GM12873 (cell line): ENCODE measurements around the gene AMOTL1.

Experiments
- TF ChIP-seq, protein P1 (sequence below): IDR thresholded peaks from 2 replicates; pipeline ENCODE4 v1.5.1; 2012; ENCODE audit warnings: low read depth, mild to moderate bottlenecking, moderate library complexity, low read length, control low read depth; ENCODE audit not compliant: insufficient read depth; ENCODE audit errors: missing control alignments

Gene AMOTL1

DNA sequence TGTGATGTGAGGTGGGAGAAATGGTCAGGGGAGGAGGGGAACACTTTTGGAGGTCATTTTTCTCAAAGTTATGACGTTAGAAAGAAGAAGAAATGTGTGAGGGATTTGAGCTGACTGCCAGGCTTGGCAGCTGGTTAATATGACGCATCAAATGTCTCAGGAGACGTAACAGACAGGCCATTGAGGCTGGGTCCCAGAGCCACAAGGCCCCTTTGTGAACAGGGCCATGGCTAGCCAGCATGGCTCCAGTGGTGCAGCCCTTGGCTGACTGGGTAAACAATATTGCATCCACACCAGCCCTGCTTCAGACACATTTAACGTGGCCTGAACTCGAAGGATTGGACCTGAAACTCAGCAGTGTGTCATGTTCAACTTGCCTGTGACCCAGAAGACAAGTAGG, 34.3 kb downstream of the AMOTL1 start:
- TF ChIP-seq, protein P1, sequence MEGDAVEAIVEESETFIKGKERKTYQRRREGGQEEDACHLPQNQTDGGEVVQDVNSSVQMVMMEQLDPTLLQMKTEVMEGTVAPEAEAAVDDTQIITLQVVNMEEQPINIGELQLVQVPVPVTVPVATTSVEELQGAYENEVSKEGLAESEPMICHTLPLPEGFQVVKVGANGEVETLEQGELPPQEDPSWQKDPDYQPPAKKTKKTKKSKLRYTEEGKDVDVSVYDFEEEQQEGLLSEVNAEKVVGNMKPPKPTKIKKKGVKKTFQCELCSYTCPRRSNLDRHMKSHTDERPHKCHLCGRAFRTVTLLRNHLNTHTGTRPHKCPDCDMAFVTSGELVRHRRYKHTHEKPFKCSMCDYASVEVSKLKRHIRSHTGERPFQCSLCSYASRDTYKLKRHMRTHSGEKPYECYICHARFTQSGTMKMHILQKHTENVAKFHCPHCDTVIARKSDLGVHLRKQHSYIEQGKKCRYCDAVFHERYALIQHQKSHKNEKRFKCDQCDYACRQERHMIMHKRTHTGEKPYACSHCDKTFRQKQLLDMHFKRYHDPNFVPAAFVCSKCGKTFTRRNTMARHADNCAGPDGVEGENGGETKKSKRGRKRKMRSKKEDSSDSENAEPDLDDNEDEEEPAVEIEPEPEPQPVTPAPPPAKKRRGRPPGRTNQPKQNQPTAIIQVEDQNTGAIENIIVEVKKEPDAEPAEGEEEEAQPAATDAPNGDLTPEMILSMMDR, result no peak

DNA sequence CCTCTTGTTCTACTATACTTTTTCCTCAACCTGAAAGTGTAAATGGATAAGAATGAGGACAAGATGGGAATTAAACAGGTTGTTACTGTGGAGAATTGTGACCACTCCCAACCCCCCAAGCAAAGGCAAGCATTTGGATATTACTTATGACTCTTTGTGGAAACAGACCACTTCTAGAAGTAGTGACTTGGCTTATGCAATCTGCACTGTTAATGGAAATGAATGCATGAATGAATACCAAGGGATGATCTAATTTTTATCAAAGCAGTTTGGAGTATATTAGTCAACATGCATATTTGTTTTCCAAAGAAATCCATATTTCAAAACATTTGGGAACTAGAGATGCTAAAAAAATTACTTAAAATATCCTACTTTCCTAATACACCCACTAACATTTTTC, 35.3 kb downstream of the AMOTL1 start:
- TF ChIP-seq, protein P1, result no peak

DNA sequence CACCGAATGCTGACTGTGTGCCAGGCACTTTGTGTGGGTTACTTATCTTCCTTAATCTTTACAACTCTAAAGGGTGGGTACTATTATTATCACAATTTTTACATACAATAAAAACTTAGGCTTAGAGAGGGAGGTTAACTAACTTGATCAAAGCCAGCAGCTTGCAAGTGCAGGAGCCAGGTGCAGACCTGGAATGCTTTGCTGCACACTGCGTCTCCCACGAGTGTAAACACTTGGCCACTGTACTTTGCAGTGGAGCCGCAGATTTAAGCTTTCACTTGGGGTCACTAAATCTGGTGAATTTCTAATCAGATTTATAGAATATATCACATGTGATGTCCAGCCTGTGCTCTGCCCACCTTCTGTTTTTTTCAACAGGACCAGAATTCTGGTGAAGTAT, 36.7 kb downstream of the AMOTL1 start:
- TF ChIP-seq, protein P1, result no peak

DNA sequence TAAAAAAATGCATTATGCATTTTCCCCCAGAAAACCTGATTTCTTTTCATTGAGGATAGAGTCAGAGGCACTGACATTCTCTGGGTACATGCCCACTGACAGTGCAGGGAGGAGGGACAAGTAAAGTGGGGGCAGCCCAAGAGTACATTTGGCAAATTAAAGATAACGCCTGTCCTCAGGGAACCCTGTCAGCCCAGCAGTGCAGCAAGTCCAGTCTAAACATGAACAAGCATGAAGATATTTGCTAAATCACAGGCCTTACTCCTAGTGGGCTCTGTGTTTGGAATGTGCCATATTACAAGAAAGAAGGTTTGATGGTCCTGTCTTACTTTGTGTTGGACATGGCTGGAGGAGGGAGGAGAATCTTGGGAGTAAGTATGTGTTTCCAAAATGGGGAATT, 37.9 kb downstream of the AMOTL1 start:
- TF ChIP-seq, protein P1, result no peak

DNA sequence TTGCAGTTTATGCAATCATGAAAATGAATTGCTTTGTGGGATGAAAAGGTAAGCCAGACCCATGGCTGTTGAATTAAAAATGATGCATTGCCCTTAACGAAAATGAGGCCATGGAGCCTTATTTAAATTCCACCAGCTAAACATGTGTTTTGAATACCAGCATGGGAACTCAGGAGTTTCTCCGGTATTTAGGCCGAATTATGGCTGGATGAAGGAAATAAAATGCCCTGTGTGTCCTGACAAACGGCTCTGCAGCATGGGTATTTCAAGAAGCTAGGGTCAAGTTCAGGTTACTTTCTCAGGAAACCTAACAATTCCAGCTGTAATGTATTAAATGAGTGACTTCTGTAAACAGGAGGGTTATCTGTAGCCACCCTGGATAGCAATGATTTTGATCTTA, 38.3 kb downstream of the AMOTL1 start:
- TF ChIP-seq, protein P1, result no peak

DNA sequence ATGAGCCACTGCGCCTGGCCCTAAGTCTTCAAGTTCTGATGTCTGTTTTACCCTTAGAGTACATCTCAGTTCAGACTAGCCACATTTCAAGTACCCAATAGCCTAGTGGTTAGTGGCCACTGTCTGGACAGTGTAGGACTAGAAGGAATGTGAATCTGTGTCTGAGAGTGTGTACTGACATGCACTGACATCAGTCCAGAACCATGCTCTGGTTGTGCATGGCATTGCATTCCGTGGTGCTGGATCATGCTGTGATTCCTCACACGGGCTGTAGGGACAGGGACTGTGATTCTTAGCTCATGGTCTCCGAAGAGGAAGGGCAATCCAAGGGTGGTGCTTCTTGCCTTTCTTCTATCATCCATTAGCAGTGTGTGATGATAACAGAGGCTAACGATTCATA, 41.1 kb downstream of the AMOTL1 start:
- TF ChIP-seq, protein P1, result no peak

DNA sequence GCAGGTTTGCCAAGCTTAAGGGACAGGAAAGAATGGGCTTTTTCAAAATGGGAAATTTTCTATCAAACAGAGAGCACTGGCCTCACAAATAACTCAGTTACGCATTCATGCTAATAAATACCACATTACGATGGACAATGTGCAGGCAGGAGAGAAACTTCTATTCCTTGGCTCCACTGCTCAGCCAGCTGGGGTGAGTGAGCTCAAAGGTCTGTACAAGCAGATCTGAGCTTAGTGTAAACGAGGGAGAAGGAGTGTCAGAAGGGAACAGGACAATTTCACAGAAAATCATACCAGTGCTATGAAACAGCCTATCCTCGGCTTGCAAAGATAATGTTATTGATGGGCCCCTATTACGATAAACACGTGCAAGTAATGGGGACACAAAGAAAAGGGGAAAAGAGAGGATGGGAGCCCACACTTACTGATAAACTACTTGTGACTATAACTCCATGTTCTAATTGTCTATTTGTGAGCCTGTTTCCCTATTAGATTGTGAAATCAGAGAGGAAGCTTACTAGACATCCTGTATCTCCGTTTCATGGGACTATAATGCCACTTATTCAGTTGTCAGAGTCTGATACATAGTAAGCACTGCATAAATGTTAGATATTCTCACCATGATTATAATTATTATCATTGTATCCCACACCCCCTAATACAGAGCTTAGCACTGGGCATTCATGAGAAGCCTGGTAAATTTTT, 46.3 kb downstream of the AMOTL1 start:
- TF ChIP-seq, protein P1, result no peak
